NCI-H526 (cell line): ENCODE measurements around the gene SH3PXD2A.

Experiments
- DNase-seq, 2 experiments: peaks; one replicate each; lab custom pipeline; 2025; lab: John Stamatoyannopoulos, UW

The SH3PXD2A gene

DNA sequence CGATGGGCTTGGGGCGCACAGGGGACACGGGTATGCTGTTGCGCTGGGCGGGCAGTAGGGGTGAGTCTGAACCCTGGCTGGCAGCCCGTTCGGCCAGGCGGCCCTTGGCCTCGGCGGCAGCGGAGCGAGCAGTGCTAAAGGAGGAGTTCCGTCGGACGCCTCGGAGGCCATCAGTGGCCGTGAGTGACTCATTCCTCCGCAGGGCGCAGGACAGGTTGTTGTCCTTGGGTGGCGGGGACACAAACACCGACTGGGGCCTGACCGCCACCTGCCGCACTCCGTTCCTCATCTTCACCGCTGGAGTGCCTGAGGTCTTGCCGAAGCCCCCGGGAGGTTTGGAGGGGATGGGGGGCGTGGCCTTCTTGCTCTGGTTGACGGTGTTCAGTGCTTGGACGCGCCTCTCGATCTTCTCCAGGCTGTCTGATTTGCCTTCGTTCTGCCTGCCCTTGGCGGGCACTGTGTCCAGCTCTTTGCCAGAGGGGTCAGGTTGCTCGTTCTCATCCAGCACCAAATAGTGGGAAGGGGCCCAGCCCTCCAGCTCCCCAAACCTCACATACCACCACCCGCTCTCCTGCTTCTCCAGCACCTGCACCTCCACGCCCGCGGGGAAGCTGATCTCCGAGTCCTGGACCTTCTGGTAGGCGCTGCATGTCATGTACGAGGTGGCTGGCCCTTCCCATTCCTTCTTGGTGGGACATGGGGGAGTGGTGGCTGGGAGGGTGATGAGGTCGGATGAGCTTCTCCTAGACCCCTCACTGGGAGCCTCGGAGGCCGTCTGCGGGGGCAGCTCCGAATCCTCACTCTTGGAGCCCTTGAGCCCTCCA is 253.1 kb downstream of the SH3PXD2A start:
- DNase-seq, result no peak

DNA sequence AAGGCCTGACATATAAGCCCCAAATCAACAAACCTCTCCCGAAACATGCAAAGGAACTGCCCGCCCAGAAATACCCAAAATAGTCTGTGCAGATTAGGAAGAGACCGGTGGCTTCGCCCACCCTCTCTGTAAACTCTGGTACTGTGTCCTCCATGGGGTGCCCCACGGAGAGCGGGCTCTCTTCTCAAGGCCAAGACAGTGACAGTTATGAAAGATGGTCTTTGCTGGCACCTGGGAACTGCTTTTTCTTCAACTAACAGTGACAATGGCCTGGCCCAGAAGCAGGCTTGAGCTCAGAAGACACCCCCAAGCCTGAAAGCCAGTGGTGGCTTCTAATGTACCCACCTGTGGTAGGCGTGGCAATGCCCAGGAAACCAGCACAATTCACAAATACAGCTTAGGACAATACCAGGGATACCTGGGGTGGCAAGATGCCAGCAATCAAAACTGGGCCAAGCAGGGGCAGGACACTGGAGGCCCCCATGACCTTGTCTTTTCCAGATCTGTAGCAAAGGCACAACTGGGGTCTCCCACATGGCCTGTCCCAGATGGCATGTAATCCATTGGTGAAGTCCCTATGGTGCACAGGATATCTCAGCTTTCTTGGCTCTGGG is 254.3 kb downstream of the SH3PXD2A start:
- DNase-seq, result no peak

DNA sequence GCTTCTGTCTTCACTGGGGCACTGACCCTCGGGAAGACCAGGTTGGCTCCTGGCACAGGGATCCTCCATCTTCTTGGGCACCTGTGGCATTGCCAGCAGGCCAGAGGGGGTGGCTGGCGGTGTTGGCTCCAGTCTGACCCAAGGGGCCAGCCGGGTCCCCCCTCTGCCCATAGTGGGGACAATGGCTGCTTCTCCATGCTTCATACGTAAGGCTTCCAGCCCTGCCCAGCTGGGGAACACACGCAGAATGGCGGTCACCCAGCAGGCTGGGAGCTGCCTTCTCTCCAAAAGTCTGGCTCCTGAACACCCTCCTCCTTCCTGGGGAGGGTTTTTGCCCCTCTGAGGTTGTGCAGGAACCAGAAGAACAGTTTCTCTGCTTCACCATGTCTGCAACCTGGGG is 255.1 kb downstream of the SH3PXD2A start:
- DNase-seq, result no peak

DNA sequence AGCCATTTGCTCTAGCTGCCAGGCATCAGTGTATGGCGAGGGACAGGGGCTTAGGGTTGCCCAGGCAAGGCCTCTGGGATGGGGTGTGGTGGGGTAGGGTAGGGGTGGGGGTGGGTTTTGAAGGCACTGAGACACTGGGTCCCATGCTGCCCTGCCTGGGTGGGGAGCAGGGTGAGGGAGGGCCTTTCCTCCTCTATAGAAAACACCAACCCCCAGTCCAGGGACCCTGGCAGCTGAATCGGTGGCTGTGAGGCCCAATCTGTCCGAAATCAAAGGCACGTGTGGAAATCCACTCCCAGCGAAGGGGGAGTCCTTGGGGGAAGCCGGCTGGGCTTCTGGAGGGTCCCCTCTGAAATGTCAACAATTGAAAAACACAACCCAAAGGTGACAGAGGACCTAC is 255.5 kb downstream of the SH3PXD2A start:
- DNase-seq, result no peak

DNA sequence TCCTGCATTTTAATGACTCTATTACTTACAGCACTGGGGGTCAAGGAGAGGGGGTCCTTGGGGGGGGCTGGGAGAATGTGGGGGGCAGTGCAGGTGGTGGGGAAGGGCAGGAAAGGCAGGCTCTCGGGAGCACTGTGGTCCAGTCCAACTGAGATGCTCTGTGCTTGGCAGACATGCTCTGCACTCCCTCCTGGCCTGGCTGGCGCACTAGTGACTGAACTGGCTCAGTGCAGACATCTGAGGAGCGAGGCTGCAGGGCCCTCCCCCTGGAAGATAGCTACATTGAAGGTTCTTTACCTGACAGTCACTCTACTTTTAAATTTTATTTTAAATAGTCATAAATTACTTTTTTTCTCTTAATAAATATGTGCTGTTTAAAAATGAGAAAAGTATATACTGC is 256.2 kb downstream of the SH3PXD2A start:
- no peak for DNase-seq

DNA sequence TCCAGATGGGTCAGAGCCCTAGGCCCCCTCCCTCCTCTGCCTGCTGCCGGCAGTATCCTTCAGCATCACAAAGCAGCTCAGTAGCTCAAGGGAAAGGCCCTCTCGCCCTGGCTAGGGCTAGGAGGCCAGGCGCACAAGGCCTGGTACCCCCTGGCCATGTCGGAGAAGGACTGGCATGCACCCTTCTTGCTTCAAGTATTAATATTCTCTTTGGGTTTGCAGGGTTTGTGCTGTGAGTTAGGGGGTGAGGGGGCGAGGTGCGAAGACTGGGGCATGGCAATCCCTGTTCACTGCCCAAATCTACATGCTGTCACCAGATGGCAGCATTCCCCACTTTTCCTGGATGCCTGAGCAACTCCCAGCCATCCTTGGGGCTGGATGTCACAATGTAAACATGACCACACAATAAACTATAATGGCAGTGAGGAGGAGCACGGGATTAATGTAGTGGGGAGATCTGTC is 256.7 kb downstream of the SH3PXD2A start:
- peak; percentile 55 to 77 for DNase-seq

DNA sequence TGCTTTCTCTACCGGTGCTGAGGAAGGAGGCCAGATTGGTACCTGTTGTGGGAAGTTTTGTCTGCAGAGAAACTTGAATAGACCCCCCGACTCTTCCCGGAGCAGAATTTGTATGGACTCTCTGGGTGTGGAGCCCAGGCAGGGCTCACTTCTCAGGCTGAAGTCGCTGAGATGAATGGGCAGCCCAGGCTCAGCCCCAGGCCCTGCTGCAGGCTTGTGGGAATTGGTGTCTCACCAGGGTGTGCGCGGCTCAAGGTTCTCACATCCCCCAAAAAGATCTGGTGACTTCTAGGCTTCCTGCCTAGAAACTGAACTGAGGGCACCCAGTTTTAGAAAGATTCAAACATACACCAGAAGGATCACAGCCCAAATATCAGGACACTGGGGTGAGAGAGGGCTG is 258.4 kb downstream of the SH3PXD2A start:
- DNase-seq, result no peak

DNA sequence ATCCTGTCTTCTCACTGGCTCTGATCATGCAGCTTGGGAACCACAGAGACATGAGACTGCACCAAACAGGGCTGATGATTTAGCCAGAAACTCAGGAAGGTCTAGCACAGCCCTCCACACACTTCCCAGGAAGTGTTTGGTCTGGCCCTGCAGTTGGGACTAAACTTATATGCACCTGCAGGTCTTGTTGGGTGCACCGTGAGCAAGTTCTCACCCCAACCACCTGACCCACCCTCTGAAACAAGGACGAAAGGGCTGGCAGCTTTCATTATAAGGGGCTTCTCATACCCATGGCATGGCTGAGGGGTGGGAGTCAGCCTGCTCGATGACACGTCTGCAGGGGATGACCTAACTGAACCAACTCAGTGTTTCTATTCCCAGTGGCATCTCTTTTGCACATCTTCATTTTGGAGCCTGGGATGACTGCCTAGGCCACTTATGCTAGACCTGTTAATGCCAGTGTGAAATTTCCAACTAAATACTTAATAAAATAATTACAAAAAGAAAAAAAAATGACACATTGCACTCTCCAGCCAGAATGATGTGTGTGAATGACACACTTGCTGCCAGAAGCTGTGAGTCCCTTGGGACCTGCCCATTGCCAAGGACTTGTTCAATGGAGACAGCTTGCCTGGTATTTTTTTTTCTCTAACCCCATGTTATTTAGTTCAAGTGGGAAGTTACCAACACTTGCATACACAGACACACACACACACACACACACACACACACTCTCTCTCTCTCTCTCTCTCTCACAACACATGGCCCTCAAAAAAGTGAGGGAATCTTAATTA is 259.2 kb downstream of the SH3PXD2A start:
- no peak for DNase-seq

DNA sequence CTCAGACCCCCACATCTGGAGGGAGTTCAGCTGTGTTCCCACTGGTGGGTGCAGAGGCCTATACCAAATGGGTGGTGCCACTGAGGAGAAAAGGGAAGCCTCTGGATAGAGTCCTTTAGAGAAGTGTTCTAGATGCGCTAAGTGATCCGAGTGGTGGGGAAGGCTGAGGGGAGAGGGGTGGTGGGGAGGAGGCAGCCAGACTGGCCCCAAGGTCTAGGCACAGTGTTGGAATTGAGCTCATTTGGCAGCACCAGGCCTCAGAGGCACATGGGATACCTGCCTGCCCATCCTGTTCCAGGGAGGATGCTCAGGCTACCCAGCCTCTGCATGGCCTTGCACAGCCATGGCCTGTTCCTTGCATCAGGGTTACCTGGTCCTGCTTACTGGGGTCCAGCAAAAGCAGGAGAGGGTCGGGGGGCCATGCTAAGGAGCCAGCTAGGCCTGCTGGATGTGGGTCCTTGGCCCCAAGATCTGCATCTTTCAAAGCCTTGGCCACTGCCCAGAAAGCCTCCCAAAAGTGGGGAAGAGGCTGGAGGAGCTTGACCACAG is 262.3 kb downstream of the SH3PXD2A start:
- DNase-seq, result no peak

DNA sequence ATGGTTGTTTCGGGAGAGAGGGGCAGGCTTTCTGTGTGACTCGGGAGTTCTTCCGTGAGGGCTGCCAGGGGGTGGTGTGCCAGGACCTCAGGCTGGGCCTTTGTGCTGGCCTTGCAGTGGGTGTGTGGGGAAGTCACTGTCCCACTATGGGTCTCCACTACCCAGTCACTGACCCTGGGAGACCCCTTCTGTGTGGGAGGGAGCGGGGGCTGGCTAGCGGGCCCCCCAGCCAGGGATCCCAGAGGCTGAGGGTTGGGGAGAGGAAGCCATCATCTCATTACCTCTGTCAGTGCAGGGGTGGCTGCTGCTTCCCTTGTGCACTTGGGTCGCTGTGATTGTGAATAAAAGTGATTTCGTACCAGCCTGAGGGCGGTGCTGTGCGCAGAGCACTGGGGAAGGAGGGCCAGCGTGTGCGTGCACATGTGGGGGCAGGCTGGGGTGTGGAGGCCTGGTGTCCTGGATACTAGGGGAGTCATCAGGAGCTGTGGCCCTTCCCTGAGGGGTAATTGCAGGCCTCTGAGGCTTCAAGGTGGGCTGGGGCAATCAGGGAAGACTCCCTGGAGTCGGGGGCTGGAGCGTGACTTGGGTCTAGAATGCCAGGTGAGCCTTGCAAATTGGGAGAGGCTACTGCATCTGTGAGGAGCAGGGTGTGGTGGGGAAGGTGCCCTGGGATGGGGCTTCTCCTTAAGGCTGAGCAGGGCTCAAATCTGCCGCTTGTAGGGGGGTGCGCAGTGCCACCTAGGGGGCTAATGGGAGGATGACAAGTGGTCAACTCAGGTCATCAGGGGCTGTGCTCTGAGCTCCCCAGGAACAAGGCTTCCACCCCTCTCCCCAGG is 263.0 kb downstream of the SH3PXD2A start:
- peak in 1 of 2 experiments; percentile 52 for DNase-seq

DNA sequence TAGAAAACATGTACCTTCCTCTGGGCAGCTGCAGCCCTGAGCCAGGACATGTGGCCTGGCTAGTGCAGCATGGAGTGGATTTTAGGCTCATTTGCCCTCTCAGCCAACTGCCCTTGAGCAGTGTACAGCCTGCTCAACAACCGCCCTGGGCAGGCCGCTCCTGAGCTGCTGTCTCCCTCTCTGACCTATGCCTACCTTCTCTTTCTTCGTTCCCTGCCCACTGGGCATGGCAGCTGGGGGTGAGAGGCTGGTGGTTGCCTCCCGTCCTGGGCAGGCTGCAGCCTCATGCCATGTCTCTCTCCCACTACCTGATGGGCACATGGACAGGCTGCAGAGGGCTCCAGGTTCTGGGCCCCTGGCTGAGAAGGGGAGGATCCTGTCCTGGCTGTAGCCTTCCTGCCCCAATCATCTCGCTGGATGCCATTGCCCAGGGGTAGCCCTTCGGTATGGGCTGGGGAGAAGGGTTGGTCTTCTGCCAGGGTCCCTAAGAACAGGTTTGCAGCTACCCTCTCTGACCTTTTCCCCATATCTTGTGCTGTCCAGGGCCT is 264.6 kb downstream of the SH3PXD2A start:
- no peak for DNase-seq

DNA sequence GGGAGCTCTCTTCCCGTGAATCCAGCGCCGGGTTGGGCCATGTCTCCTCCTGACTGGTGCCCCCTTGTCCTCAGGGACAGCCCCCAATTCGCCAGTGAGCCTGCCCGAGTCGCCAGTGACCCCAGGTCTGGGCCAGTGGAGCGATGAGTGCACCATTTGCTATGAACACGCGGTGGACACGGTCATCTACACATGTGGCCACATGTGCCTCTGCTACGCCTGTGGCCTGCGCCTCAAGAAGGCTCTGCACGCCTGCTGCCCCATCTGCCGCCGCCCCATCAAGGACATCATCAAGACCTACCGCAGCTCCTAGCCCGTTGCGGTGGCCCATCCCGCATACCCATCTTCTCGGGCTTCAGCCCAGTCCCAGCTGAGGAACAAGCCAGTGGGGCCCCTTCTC is 265.3 kb downstream of the SH3PXD2A start:
- no peak for DNase-seq

DNA sequence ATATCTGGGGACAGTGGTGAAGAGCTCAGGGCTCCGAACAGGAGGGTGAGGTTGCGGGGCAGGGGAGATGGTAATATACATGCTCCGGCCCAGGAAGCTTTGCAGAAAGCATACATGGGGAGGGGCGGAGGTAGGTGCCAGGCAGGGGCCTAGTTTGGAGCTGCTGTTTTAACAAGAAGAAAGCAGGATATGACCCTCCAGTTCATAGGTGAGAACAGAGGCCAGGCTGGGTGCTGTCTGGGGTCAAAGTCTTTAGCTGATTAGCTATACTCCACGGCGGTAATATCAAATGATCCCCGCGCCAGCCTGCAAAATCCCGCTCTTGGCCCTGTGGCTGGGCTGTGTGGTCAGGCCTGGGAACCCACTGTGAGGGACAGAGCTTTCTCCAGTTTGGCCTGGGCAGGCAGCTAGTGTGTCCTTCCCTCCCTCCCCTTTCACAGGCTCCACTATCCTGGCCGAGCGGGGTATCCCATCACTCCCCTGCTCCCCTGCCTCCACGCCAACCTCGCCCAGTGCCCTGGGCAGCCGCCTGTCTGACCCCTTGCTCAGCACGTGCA is 266.2 kb downstream of the SH3PXD2A start:
- no peak for DNase-seq

DNA sequence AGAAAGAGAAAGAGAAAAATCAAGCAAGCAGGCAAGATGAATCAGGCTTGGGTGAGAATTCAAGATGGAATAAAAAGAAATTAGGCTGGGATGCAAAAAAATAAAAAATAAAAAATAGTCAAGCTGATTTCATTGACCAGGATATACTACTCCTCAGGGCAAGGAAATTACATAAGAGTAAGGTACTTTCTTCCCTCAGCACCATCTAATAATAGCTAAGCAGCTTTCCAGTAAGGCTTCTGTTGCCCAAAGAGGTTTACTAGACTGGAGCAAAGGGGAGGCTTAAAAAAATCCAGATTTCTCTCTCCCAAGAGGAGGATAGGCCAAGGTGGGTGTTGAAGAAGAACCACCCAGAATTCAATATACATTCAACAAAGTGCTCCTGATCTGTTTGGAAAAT is 268.3 kb downstream of the SH3PXD2A start:
- DNase-seq, result no peak

DNA sequence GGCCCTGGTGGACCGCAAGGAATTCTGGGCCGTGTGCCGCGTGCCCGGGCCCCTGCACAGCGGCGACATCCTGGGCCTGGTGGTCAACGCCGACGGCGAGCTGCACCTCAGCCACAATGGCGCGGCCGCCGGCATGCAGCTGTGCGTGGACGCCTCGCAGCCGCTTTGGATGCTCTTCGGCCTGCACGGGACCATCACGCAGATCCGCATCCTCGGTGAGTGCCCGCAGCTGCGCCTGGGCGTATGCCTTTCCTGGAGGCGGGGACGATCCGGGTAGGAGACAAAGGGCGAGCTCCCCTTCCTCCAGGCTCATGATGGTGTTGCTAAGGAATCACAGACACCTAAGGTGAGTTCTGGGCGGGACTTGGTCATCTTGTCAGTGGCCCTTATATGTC is 270.4 kb downstream of the SH3PXD2A start:
- DNase-seq, result no peak

DNA sequence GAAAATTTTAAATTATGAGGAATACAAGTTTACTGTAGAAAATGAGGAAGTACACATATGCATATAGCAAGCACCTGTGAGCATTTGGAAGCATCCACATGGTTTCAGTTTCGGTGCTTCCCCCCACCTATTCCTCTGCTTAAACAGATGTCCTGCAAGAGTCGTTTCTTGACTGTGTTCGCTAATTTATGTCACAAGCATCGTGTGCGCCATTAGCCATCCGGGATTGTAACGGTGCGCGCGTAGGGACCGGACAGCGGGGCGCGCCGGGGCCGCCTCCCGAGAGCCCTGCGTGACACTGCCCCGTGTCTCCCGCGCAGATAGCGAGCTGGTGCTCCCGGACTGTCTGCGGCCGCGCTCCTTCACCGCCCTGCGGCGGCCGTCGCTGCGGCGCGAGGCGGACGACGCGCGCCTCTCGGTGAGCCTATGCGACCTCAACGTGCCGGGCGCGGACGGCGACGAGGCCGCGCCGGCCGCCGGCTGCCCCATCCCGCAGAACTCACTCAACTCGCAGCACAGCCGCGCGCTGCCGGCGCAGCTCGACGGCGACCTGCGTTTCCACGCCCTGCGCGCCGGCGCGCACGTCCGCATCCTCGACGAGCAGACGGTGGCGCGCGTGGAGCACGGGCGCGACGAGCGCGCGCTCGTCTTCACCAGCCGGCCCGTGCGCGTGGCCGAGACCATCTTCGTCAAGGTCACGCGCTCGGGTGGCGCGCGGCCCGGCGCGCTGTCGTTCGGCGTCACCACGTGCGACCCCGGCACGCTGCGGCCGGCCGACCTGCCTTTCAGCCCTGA is 271.0 kb downstream of the SH3PXD2A start:
- DNase-seq, result no peak

DNA sequence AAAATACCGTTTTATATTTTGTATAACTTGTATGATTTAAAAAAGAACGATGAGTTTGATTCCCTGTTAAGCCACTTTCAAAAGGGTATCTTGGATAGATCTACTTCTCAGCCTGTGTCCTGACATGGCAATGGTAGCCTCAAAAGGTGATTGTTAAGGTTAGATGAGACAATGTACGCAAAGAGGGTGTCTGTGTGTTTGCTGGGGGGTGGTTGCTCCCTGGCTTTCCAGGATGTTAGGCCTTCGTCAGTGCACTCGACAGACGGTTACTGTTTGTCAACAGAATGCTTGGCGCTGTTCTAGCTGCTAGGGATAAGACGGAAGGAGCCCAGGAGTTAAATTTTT is 271.5 kb downstream of the SH3PXD2A start:
- DNase-seq, result no peak

DNA sequence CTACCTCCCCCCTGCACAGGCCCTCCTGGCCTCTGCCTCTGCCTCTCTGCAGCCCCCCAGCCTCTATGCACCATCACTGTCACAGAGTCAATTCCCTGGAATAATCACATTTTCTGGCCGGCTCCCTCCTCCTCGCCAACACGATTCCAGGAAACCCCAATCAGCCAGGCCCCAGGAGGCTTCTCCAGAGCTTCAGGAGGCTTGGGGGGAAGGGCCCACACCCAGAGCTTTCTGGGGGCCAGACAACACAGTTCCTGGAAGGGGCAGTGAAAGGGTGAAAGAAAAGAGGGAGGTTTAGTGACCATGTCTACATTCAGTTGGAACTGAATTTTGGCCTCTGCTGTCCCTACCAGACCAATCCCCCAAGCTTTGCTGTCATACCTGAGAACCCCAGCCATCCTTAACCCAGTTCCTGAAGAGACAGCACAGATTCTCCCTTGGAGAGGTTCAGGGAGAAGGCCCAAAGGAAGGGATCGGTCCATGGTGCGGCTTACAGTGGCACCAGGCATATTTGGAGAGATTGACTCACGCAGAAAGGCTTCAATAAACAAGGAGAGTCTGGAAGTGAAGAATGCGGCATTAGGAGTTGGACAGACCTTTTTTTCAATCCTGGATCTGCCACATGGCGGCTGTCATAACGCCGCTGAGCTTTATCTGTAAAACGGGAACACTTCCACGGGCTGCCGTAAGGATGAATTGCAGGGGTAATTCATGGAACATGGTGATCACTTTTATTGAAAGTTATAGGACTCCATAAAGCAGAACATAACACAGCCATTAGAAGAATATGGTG is 272.8 kb downstream of the SH3PXD2A start:
- DNase-seq, result no peak

DNA sequence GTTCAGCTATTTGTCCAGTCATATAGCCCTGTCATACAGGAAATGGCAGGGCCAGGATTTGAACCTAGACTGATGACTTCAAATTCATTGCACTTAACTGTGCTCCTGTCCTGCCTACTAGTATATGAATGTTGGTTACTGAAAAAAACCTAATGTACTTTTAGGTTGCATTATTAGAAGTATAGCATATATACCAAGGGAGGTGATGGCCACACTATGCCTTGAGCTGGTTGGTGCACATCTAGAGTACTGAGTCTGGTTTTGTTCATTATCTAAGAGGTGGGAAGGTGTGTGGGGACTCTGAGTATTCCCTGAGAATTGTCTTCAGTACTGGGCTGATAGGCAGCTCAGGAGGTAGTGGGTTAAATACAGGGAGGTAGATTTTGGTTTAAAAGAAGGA is 273.9 kb downstream of the SH3PXD2A start:
- DNase-seq, result no peak
